OCI-LY7 (cell line): ENCODE measurements around the gene RSAD2.

Experiments
- CTCF ChIP-seq: fragments of 200-600 bp; sonication (generic); conservative IDR thresholded peaks from 2 replicates; pipeline ENCODE4 v1.5.1; 2014; ENCODE audit warnings: mild to moderate bottlenecking, antibody characterized with exemption, low read length, moderate library complexity, mixed read lengths
- EZH2phosphoT487 ChIP-seq: fragments of 200-600 bp; sonication (generic); IDR thresholded peaks from 2 replicates; pipeline ENCODE4 v1.6.1; 2018; ENCODE audit warnings: low read depth, borderline replicate concordance, mild to moderate bottlenecking, mixed run types, antibody characterized with exemption, low read length, moderate library complexity, mixed read lengths

GRCh38 chr2:6922201-6922656, 44.7 kb downstream of the RSAD2 start:
- TF ChIP-seq CTCF (no peak), EZH2phosphoT487 (no peak)
